Activated T-cell treated with anti-CD3 and anti-CD28 coated beads, Interleukin-2, amount 50 U/mL, for 1 hour (primary cell): ENCODE measurements around the gene ULBP2.
"Not testable (repeated sequence)": the region's sequence is repeated elsewhere in the genome, so short reads cannot be mapped to it uniquely, and the experiment has no call there.

Experiments
- DNase-seq: peaks from one replicate; pipeline ENCODE4 v3.0.0-alpha.2; 2020

Gene ULBP2

DNA sequence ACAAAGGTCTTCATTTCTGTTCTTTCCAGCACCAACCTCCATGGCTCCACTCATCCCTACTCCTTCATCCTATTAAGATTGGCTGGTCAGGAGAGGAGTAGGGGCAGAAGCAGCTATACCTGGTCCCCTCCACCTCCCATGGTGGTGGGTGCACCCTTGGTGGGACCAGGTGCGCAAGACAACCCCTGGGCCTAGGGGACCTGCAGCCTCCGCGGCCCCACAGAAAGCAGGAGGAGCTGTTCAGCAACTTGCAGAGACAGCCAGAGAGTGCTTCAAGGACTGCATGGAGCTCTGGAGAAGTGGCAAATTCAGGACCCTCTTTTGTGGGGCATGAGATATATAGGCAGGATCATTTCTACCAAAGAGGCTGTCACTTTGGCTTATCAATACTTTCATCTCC lies 9.8 kb downstream of the ULBP2 start:
- DNase-seq: no peak

DNA sequence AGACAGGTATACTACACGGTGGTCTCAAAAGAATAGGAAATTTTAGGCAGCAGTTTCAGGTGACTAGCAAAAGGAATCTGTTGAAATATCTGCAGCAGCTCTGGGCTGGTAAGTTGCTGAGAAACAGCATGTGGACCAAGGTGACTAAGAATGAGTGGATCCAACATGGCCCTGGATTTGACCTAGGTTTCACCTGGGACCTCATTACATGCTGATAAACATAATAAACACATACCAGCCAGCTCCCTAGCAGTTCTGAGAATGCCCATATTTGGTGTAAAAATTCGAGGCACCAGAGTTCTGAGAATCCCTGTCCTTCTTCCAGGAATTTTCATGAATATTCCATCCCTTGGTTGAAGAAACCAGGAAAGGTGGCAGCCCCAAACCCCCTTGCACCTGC lies 11.6 kb downstream of the ULBP2 start:
- not testable (repeated sequence) for DNase-seq

DNA sequence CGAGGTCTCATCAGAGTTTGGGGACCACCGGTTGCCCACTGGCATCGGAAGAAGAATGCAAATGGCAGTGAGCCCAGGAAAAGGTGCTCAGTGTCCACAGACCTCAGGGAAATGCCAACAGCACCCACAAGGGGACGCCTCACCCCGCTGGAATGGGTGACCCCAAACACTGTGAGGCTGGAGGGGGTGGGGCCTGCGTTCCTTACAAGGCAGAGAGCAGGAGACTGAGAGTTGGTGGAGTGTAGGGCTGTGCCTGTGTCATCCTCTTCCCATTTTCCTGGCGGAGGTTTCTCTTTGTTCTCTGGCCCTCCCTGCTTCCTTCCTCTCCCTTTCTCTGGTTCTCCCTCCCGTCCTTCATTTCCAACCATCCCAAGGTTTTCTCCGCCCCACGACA lies 12.1 kb downstream of the ULBP2 start:
- DNase-seq: not testable (repeated sequence)

DNA sequence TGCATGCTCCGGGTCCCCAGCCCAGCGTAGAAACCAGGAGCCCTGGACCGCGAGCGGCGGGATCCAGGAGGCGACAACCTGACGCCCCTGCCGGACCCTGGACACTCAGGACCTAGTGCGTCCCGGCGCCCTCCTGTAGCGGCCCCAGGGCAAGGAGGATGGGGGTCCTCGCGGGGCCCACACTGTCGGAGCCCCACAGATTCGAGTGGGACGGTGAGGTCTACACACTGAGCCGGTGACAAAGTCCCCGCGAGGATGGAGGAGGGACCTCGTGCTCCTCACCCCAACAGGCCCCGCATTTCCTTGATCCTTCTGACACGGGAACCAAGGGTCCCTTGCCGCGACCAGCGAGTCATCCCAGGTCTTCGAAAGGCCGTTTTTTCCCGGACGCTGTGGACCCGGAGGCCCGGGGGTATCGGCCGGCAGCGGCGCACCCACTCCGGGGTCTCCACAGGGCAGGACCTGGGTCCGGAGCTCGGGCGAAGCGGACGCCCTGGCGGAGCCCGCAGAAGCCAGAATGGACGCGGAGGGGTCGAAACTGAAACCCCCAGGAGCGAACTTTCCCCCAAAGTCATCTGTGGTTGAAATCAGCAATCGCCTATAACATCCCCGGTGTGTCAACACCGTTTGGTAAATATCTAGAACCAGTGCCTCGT lies 12.6 kb downstream of the ULBP2 start:
- not testable (repeated sequence) for DNase-seq

DNA sequence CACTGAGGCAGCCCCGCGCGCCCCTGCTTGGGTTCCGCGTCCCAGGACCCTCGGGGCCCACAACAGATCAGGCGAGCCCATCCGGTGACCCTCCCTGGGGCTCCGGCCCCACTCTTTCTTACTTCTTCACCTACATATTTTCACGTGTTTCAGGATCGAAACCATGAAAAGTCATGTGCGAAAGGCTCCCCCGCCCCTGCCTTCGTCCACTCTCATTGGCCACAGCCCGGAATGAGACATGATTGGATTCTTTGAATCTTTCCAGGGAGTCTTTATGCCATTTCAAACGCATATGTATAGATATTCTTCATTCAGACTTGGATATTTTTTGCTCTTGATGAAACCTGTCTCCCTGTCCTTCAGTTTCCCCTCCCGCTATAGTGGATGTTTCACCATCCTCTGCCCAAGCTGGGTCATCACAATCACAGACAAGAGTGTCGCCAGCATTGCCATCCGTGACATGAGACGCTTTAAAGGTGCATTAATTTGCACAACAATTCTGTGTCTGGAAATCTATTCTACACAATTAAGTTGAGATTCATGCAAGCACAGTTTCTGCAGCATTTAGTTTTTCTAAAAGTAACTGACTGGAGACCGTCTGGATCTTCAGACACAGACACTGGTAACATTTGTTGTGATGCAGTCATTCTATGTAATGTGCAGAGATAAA lies 13.3 kb downstream of the ULBP2 start:
- not testable (repeated sequence) for DNase-seq

DNA sequence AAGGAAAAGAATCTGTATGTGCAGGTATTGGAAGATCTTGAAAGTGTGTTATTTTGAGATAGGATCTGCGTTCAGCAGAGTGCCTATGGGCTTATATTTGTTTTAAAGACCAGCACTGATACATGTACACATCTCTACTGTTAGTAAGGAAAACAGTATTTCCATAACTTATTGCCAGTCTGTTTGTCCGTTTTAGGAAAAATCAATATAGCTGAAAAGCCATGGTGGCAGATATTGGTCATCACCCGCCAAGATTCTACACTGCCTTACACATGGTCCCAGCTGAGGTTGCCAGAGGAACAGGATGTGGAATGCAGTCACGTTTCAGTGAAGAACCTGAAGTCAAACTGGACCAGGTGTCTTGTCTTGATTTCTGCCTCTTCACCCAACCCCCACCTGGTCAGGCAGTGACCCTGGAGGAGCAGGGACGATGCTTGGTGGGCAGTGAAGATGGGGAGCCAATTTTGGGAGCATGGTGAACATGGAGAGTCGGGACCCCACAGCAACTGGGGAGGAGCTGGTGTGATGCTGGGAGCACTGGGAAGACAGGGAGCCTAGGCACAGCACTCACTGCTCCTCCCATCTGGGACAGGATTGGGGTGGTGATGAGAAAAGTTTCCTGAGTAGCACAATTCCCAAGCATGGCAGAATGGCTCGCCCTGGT lies 14.0 kb downstream of the ULBP2 start:
- DNase-seq: not testable (repeated sequence)

DNA sequence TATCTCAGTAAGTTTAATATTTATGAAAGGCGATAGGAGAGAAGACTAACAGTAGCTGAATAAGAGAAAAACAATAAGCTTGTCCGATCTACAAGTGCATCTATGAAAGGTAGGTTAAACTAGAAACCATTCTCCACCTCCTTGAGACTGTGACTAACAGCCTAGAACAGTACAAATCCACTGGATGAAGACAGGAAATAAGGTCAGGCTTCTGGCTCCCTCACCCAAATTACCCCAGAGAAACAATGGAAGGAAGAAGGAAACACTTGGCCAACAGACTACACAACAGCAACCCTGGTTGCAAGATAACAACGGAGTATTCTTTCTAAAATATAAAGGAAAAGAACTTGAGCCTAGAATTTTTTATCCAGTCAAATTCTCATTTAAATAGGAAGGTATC lies 16.3 kb downstream of the ULBP2 start:
- not testable (repeated sequence) for DNase-seq

DNA sequence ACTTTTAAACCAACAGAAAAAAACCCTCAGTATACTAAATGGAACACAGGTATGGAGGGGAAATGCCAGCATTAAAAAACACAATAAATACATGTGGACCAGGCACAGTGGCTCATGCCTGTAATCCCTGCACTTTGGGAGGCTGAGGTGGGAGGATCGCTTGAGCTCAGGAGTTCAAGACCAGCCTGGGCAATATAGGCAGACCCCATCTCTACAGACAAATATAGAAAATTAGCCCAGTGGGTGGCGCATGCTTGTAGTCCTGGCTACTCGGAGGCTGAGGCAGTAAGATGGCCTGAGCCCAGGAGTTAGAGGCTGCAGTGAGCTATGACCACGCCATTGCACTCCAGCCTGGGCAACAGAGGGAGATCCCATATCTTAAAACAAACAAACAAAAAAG lies 18.0 kb downstream of the ULBP2 start:
- not testable (repeated sequence) for DNase-seq

DNA sequence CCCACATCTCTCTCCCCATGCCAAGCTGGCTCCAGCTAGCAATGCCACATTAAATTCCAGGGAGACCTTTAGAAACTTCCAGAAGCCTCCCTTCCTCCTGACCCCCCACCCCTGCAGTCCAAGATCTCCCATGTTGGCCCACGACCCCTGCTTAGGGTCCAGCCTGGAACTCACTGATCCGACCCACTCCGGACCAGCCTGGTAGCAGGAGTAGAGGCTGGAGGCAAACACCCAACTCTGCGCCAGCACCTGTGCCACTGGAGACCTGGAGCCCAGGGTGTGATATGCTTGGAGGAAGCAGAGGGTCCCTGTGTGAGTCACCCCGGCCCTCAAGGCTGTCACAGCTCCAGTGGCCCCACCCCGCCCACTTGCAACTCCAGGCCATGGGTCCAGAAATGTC lies 18.7 kb downstream of the ULBP2 start:
- DNase-seq: no peak

DNA sequence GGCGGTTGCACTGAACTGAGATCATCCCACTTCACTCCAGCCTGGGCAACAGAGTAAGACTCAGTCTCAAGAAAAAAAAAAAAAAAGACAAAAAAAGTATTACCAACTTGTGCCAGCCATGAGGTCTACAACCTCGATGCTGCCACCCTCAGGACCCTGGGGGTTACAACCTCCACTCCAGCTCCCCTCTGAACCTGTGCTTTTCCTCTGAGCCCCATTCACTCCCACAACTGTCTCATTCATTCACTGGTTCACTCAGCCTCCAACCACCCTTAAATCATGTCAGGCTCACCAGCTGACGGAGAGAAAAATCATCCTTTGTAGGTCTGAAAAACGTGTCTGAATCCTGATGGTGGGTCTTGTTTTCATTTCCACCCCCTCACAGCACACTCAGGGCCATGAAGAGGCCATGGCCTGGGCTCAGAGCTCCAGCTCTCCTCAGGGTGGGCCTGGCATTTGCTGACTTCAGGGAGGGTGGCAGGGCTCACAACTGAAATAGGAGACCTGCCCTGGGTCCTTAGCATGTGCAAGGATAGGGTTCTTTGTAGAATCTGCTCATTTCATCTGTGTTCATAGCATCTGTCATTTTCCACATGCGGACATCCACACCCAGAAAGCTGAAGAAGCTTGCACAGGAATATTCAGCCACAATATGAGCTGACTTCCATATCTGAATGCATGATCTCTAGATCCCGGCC lies 20.1 kb downstream of the ULBP2 start:
- DNase-seq: peak; percentile 55

DNA sequence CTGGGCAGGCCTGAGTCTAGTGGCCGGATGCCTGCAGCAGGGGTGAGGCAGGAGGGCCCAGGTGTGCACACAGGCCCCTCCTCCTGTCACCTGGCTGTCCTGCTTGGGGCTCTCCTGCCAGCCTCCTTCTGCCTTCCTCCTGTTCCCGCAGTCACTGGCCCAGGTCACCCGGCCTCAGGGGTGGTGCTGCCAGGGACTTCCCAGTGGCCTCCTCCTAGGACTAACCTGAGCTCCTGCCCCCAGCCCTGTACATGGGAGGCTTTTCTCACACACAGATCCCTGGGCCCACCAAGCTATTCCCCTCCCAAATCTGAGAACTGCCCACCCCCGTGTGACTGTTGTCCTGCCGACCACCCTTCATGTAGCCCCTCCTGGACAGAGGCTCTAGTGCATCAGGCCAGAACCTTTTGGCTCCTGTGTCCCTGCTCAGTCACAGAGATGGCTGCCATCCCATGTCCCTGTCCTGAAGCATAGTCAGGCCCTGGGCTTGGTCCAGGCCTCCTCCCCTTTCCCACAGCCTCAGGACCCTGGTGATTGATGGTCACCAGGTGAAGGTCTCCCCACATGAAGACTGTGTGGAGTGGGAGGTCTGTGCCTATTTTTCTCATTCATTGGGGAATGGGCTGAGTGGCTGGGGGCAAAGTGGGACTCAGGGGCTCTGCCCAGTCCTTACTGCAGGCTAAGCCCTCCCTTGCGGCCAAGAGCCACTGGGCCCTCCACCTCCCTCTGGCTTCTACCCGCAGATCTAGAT lies 20.8 kb downstream of the ULBP2 start:
- DNase-seq: no peak

DNA sequence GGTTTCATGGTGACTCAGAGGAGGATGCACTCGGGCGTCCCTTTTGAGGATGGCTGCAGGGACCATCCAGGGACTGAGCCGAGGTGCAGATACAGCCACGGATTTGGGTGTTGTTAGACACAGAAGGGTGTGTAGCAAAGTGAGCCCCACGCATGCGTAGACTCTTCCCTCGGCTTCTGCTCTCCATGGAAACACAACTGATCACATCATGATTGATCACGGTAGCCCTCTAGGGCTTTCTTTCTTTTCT lies 21.3 kb downstream of the ULBP2 start:
- no peak for DNase-seq

DNA sequence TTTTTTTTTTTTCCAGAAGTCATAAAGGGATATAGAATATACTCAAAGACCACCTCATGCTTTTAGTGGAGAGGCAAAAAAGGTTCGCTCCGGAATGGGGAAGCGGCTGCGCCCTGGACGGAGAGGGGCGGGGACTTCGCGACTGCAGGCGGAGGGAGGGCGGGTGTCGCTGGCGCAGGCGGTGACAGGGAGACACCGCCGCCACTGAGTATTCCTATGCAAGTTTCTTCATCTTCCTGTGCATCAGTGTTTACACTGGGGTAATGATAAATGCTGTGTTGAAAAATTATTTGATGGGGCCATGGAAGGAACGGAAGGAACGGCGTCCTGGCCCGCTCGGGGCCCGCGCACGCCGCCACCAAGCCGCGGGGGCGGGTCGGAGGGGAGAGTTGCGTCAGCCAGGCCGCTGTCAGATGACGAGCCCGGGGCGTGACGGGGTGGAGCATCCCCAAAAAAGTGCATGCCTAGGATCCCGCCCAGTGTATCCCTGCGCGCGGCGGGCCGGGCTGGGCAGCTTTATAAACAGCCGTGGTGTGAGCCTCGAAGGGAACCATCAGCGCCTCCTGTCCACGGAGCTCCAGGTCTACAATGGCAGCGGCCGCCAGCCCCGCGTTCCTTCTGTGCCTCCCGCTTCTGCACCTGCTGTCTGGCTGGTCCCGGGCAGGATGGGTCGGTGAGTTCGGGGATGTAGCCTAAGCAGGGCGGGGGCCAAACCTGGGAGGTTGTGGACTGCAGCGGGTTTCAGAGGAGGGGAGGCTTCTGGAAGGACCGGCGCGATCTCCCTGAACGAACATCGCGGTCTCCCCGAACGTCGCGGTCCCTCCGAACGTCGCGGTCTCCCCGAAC lies 21.9 kb downstream of the ULBP2 start, which contains the start of gene ULBP1:
ULBP1 (plus strand) TSS at position 482 of the 846 bp plus-strand sequence; CDS start at position 589, 107 bp downstream.
- DNase-seq: peak; percentile 79

DNA sequence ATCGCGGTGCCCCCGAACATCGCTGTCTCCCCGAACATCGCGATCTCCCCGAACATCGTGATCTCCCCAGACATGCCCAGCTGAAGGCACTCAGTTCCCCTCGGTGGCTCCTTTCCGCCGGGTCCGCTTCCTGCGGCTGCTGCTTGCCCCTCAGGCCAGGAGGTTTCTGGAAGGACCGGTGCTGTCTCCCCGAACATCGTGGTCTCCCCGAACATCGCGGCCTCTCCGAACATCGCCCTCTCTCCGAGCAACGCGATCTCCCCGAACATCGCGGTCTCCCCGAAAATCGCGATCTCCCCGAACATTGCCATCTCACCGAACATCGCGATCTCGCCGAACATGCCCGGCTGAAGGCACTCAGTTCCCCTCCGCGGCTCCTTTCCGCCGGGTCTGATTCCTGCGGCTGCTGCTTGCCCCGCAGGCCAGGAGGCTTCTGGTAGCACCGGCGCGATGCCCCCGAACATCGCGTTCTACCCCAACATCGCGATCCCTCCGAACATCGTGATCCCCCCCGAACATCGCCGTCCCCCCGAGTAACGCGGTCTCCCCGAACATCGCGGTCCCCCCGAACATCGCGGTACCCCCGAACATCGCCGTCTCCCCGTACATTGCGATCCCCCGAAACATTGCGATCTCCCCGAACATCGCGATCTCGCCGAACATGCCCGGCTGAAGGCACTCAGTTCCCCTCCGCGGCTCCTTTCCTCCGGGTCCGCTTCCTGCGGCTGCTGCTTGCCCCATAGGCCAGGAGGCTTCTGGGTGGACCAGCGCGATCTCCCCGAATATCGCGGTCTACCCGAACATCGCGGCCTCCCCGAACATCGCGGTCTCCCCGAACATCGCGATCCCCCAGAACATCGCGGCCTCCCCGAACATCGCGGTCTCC lies 22.7 kb downstream of the ULBP2 start:
- DNase-seq: peak; percentile 51

DNA sequence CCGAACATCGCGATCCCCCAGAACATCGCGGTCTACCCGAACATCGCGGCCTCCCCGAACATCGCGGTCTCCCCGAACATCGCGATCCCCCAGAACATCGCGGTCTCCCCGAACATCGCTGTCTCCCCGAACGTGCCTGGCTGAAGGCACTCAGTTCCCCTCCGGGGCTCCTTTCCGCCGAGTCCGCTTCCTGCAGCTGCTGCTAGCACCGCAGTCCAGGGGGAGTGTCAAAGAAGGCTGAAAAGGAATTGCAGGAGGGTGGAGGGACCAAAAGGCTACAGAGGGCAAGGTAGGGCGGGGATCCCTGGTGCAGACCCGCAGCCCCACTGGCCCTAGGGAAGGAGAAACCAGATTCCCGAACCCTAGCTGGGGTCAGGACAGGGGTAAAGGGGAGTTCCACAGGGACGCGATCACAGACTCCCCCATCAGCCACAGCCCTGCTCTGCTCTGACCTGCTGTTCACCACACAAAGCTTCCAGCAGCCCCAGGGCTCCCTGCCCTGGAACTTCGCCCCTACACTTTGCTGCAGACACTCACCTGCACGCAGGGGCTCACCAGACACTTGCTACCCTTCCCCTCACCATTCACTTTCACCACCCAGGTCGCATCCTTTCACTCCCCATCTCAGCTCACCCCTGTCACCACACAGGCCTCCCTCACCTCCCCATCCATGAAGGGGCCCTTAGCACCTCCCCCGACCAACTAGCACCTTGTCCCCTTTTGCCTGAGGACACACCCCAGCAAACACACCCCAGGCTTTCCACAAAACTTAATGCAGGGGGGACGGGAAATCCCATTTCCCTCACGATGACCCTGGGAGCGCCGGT lies 23.6 kb downstream of the ULBP2 start:
- peak; percentile 53 for DNase-seq

DNA sequence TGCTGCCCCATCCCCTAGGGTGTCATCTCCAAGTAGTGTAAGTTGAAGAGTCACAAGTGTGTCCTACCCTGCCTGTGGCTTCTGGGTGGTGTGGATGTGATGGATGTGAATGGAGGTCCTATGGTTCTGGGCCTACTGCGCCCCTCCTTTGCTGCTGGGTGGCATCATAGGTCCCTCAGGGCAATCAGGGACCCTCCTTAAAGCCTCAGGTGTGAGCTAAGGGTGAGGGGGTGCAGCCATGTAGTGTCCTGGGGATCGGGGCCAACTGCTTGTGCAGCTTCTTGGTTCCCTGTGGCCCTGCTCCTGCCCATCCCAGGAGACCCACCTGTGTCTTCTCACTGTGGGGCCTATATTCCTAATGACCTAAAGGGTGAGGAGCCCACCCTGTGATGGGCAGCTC lies 24.5 kb downstream of the ULBP2 start:
- not testable (repeated sequence) for DNase-seq

DNA sequence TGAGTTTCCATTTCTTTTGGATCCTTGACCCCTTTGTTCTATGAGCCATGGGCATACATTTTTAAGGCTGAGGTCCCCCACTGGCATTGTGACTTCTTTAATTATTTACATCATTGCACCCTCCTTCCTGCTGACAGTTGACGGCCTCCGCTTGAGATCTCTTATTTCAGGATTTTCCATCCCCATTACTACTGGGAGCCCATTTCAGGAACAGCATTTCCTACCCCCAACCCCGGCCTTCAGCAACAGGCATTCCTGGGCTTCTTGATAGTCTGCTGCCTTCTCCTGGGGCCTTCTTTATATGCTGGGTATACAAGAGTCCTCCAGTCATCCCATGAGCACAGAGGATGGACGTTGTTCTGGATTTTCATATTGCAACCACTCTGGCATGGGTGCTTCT lies 25.8 kb downstream of the ULBP2 start:
- DNase-seq: no peak

DNA sequence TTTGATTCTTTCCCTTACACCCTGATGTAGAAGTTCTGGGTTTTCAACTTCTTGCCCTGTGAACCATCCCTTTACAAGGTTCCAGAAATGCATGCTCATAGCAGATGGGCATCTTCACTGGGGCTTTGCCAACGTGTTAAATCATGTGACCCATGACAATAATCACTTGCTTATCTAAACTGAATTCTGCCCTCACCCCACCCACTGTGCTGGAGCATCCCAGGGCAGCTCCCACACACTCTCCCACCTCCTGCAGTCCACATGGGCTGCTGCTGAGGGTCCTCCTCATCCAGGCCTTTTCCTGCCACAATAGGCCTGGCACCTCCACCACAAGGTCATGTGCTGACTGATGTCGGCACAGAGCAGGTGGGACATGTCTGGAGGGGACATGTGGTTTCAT lies 26.2 kb downstream of the ULBP2 start:
- DNase-seq: not testable (repeated sequence)

DNA sequence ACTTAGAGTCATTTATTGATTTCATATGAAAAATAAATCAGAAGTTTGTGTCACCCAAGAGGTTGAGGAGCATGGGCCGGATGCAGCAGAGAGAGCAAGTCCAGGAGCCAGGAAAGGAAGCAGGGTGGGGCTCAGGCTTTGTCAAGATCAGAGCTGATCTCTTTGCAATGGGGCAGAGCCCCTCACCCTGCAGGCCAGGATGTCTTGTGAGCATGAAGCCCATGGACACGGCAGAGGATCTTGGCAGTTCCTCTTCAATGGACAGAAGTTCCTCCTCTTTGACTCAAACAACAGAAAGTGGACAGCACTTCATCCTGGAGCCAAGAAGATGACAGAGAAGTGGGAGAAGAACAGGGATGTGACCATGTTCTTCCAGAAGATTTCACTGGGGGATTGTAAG lies 27.1 kb downstream of the ULBP2 start:
- DNase-seq: not testable (repeated sequence)

DNA sequence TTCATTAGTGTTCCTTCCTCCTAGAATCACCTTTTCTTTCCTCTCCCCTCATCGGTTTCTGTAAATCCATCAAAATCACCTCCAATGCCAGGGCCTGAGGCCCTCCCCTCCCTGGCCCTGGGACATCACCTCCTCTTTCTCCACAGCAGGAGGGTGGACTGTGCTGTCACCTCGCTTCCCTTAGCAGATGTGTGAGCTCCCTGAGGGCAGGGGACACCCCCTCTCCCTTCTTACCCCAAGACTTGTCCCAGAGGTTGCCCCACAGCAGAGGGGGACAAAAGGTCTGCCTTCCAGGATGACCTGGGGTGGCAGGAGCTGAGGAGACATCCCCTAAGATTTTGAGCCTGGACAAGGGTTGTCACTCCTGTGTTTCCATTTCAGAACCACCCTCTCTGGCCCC lies 27.8 kb downstream of the ULBP2 start:
- no peak for DNase-seq
